Inferior parietal cortex (tissue), 1 donor: ENCODE results near the gene GPATCH8.
A peak's percentile ranks its signal among the peaks of the same experiment; 100 is the strongest.

ENCODE experiments used
- DNase-seq: peaks from one replicate; pipeline ENCODE4 v3.0.0-alpha.2; 2016; ENCODE audit errors: extremely low spot score

GPATCH8 gene

GRCh38 chr17:44354582-44355561 is 148.3 kb downstream of the GPATCH8 start:
- DNase-seq, result no peak

- DNase-seq, result no peak
Observed at GRCh38 chr17:44353672-44354331, 149.4 kb downstream of the GPATCH8 start.

- DNase-seq, result no peak
Observed at GRCh38 chr17:44352828-44353671, 150.2 kb downstream of the GPATCH8 start.

GRCh38 chr17:44351961-44352827 is 151.0 kb downstream of the GPATCH8 start:
- no peak for DNase-seq

- DNase-seq, result no peak
Observed at GRCh38 chr17:44351464-44351863, 151.7 kb downstream of the GPATCH8 start.

GRCh38 chr17:44350733-44351226 is 152.4 kb downstream of the GPATCH8 start:
- DNase-seq, result peak; percentile 69

GRCh38 chr17:44349553-44350070 is 153.6 kb downstream of the GPATCH8 start:
- DNase-seq, result no peak

- no peak for DNase-seq
Observed at GRCh38 chr17:44348988-44349364, 154.2 kb downstream of the GPATCH8 start.

GRCh38 chr17:44348234-44348987 is 154.8 kb downstream of the GPATCH8 start:
- peak; percentile 32 for DNase-seq
